HEK293 (cell line): ENCODE results near the gene ITGA11.

ENCODE experiments used
- CTCF ChIA-PET: fragments of 350-600 bp; formaldehyde crosslinking; extraction: SDS; loops from one replicate; lab custom pipeline; 2021; ENCODE audit warnings: antibody characterized with exemption; lab: Yijun Ruan, JAX
- POLR2A ChIA-PET: fragments of 300-600 bp; formaldehyde crosslinking; extraction: SDS; loops from one replicate; lab custom pipeline; 2020; ENCODE audit warnings: antibody characterized with exemption, inconsistent platforms; lab: Yijun Ruan, JAX
- H3K27ac ChIP-seq: fragments of 200-500 bp; sonication (Bioruptor generic); 2 replicates; pipeline ENCODE4 v1.5.1; 2014; ENCODE audit warnings: low read depth, low read length, control low read depth, inconsistent platforms; ENCODE audit errors: extremely low read depth
- H3K36me3 ChIP-seq, 2 experiments: fragments of 200-500 bp in 1 of 2; sonication (Bioruptor generic) in 1 of 2; 1 replicate in 1 of 2; 2 replicates in 1 of 2; pipeline ENCODE4 v1.5.1; 2014 to 2017; ENCODE audit warnings: inconsistent platforms in 2 of 2, low read length in 2 of 2; ENCODE audit not compliant: control insufficient read depth in 2 of 2, insufficient read depth in 1 of 2
- H3K4me1 ChIP-seq: fragments of 200-500 bp; sonication (Bioruptor generic); 2 replicates; pipeline ENCODE4 v1.5.1; 2014; ENCODE audit warnings: mild to moderate bottlenecking, low read length, inconsistent platforms; ENCODE audit not compliant: control insufficient read depth, insufficient read depth
- H3K4me3 ChIP-seq: 2 replicates; pipeline ENCODE4 v1.5.1; 2011; ENCODE audit warnings: low read depth, mild to moderate bottlenecking, control low read depth, low read length, moderate library complexity
- H3K9me3 ChIP-seq: fragments of 200-500 bp; sonication (Bioruptor generic); 2 replicates; pipeline ENCODE4 v1.5.1; 2014; ENCODE audit warnings: low read depth, low read length, inconsistent platforms; ENCODE audit not compliant: control insufficient read depth, insufficient read depth
- FEZF1 ChIP-seq: fragments of 450-650 bp; formaldehyde crosslinking; IDR thresholded peaks from 2 replicates; pipeline ENCODE4 v1.5.1; 2016; ENCODE audit warnings: missing biosample characterization, missing genetic modification characterization
- GLIS2 ChIP-seq: fragments of 450-650 bp; formaldehyde crosslinking; IDR thresholded peaks from 2 replicates; pipeline ENCODE4 v1.5.1; 2016; ENCODE audit warnings: missing biosample characterization, missing genetic modification characterization
- HOXD13 ChIP-seq: sonication (generic); formaldehyde crosslinking; IDR thresholded peaks from 2 replicates; pipeline ENCODE4 v1.8.0; 2022; ENCODE audit warnings: missing genetic modification reagents, borderline replicate concordance
- MEIS1 ChIP-seq: sonication (generic); formaldehyde crosslinking; IDR thresholded peaks from 2 replicates; pipeline ENCODE4 v1.8.1; 2022; ENCODE audit warnings: missing genetic modification reagents, mild to moderate bottlenecking, borderline replicate concordance
- OSR2 ChIP-seq: fragments of 450-650 bp; formaldehyde crosslinking; IDR thresholded peaks from 2 replicates; pipeline ENCODE4 v1.5.1; 2016; ENCODE audit warnings: missing biosample characterization, missing genetic modification characterization
- OVOL3 ChIP-seq: fragments of 450-650 bp; formaldehyde crosslinking; IDR thresholded peaks from 2 replicates; pipeline ENCODE4 v1.5.1; 2016; ENCODE audit warnings: missing biosample characterization, missing genetic modification characterization
- SCRT2 ChIP-seq: fragments of 450-650 bp; formaldehyde crosslinking; IDR thresholded peaks from 2 replicates; pipeline ENCODE4 v1.5.1; 2016; ENCODE audit warnings: missing biosample characterization, missing genetic modification characterization
- SP7 ChIP-seq: fragments of 450-650 bp; formaldehyde crosslinking; IDR thresholded peaks from 2 replicates; pipeline ENCODE4 v1.5.1; 2016; ENCODE audit warnings: missing biosample characterization, missing genetic modification characterization
- TCF7L2 ChIP-seq: IDR thresholded peaks from 2 replicates; pipeline ENCODE4 v1.6.1; 2011; ENCODE audit warnings: low read depth, mild to moderate bottlenecking, inconsistent platforms, low read length, moderate library complexity, borderline replicate concordance
- WT1 ChIP-seq: fragments of 450-650 bp; formaldehyde crosslinking; IDR thresholded peaks from 2 replicates; pipeline ENCODE4 v1.5.1; 2016; ENCODE audit warnings: missing biosample characterization, missing genetic modification characterization
- YY1 ChIP-seq: fragments of 450-650 bp; formaldehyde crosslinking; IDR thresholded peaks from 2 replicates; pipeline ENCODE4 v1.5.1; 2018; ENCODE audit warnings: missing biosample characterization, missing genetic modification characterization
- YY2 ChIP-seq: fragments of 450-650 bp; formaldehyde crosslinking; IDR thresholded peaks from 2 replicates; pipeline ENCODE4 v1.5.1; 2016; ENCODE audit warnings: missing biosample characterization, missing genetic modification characterization
- ZFHX2 ChIP-seq: fragments of 450-650 bp; formaldehyde crosslinking; conservative IDR thresholded peaks from 2 replicates; pipeline ENCODE4 v1.5.1; 2016; ENCODE audit warnings: missing biosample characterization, missing genetic modification characterization
- ZNF112 ChIP-seq: fragments of 450-650 bp; formaldehyde crosslinking; IDR thresholded peaks from 2 replicates; pipeline ENCODE4 v1.5.0; 2017; ENCODE audit warnings: missing biosample characterization, missing genetic modification characterization
- ZNF140 ChIP-seq: fragments of 450-650 bp; formaldehyde crosslinking; IDR thresholded peaks from 2 replicates; pipeline ENCODE4 v1.5.1; 2016; ENCODE audit warnings: missing biosample characterization, missing genetic modification characterization
- ZNF202 ChIP-seq: fragments of 450-650 bp; formaldehyde crosslinking; IDR thresholded peaks from 2 replicates; pipeline ENCODE4 v1.5.1; 2016; ENCODE audit warnings: missing biosample characterization, missing genetic modification characterization, borderline replicate concordance
- ZNF266 ChIP-seq: fragments of 450-650 bp; formaldehyde crosslinking; IDR thresholded peaks from 2 replicates; pipeline ENCODE4 v1.5.1; 2016; ENCODE audit warnings: missing biosample characterization, missing genetic modification characterization, low read depth
- ZNF292 ChIP-seq: fragments of 450-650 bp; formaldehyde crosslinking; IDR thresholded peaks from 2 replicates; pipeline ENCODE4 v1.5.1; 2016; ENCODE audit warnings: low read depth, missing biosample characterization, missing genetic modification characterization, borderline replicate concordance
- ZNF37A ChIP-seq: fragments of 450-650 bp; IDR thresholded peaks from 2 replicates; pipeline ENCODE4 v1.5.1; 2018; ENCODE audit warnings: missing biosample characterization, missing genetic modification characterization
- ZNF48 ChIP-seq: fragments of 450-650 bp; formaldehyde crosslinking; IDR thresholded peaks from 2 replicates; pipeline ENCODE4 v1.5.1; 2016; ENCODE audit warnings: missing biosample characterization, missing genetic modification characterization
- ZNF585B ChIP-seq: fragments of 450-650 bp; formaldehyde crosslinking; IDR thresholded peaks from 2 replicates; pipeline ENCODE4 v1.5.1; 2016; ENCODE audit warnings: missing biosample characterization, missing genetic modification characterization
- ZNF610 ChIP-seq: fragments of 450-650 bp; formaldehyde crosslinking; IDR thresholded peaks from 2 replicates; pipeline ENCODE4 v1.5.1; 2016; ENCODE audit warnings: missing biosample characterization, missing genetic modification characterization, borderline replicate concordance
- ZNF658 ChIP-seq: fragments of 450-650 bp; formaldehyde crosslinking; IDR thresholded peaks from 2 replicates; pipeline ENCODE4; 2016; ENCODE audit warnings: missing biosample characterization, missing genetic modification characterization
- ZNF664 ChIP-seq: fragments of 450-650 bp; formaldehyde crosslinking; IDR thresholded peaks from 2 replicates; pipeline ENCODE4 v1.5.1; 2016; ENCODE audit warnings: missing biosample characterization, missing genetic modification characterization
- ZNF701 ChIP-seq: fragments of 450-650 bp; formaldehyde crosslinking; IDR thresholded peaks from 2 replicates; pipeline ENCODE4 v1.5.1; 2016; ENCODE audit warnings: missing biosample characterization, missing genetic modification characterization
- TF ChIP-seq, protein P1 (sequence below): fragments of 450-650 bp; formaldehyde crosslinking; IDR thresholded peaks from 2 replicates; pipeline ENCODE4 v1.5.1; 2016; ENCODE audit warnings: missing biosample characterization, missing genetic modification characterization
- TF ChIP-seq, protein P2 (sequence below): fragments of 450-650 bp; formaldehyde crosslinking; IDR thresholded peaks from 2 replicates; pipeline ENCODE4 v1.5.1; 2017; ENCODE audit warnings: missing biosample characterization, missing genetic modification characterization
- TF ChIP-seq, protein P3 (sequence below): fragments of 450-650 bp; IDR thresholded peaks from 2 replicates; pipeline ENCODE4 v1.5.1; 2018; ENCODE audit warnings: missing biosample characterization, missing genetic modification characterization
- TF ChIP-seq, protein P4 (sequence below): fragments of 450-650 bp; formaldehyde crosslinking; IDR thresholded peaks from 2 replicates; pipeline ENCODE4 v1.5.1; 2016; ENCODE audit warnings: missing biosample characterization, missing genetic modification characterization

The ITGA11 gene

DNA sequence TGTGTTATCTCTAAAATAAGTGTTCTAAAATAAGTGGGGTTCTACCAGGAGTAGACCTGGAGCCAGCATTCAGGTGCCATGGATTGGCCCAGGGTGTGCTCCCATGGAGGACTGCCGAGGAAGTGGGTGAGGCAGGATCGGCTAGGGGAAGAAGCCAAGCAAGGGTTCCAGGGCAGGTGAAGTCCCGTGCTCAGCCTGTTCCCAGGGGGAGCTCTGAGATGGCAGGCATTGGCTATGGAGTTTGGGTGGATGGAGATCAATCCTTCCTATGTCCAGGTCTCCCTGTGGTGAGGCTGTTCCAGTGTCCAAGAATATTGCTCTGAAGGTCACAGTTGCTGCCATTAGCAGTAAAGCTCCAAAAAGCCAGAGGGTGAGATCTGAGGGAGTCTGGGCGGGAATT, 46.9 kb upstream of the ITGA11 start:
- no peak overlapping the region for H3K27ac ChIP-seq
- ChIA-PET CTCF (interaction anchor here (0.6 to 0.7 kb wide), 2 partner anchors 20 to 195 kb away, joined by 3 read pairs; no protein-coding TSS in a partner anchor), POLR2A (no interaction called here)
- H3K4me3 ChIP-seq, result no peak overlapping the region
- no peaks in the 10 kb centered on the region for H3K9me3 ChIP-seq
- TF ChIP-seq OSR2 (tag by site-specific recombination), result no peak
- no peak for TF ChIP-seq ZNF202
- no peak for TF ChIP-seq YY1 (tag by site-specific recombination)
- TF ChIP-seq ZNF37A (tag by site-specific recombination), result no peak
- TF ChIP-seq ZNF664 (tag by site-specific recombination), result no peak
- no peak for TF ChIP-seq ZNF610
- TF ChIP-seq, protein P1, sequence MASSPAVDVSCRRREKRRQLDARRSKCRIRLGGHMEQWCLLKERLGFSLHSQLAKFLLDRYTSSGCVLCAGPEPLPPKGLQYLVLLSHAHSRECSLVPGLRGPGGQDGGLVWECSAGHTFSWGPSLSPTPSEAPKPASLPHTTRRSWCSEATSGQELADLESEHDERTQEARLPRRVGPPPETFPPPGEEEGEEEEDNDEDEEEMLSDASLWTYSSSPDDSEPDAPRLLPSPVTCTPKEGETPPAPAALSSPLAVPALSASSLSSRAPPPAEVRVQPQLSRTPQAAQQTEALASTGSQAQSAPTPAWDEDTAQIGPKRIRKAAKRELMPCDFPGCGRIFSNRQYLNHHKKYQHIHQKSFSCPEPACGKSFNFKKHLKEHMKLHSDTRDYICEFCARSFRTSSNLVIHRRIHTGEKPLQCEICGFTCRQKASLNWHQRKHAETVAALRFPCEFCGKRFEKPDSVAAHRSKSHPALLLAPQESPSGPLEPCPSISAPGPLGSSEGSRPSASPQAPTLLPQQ, result no peak
- TF ChIP-seq ZNF585B (tag by site-specific recombination), result no peak
- no peak for TF ChIP-seq TCF7L2
- TF ChIP-seq, protein P2, sequence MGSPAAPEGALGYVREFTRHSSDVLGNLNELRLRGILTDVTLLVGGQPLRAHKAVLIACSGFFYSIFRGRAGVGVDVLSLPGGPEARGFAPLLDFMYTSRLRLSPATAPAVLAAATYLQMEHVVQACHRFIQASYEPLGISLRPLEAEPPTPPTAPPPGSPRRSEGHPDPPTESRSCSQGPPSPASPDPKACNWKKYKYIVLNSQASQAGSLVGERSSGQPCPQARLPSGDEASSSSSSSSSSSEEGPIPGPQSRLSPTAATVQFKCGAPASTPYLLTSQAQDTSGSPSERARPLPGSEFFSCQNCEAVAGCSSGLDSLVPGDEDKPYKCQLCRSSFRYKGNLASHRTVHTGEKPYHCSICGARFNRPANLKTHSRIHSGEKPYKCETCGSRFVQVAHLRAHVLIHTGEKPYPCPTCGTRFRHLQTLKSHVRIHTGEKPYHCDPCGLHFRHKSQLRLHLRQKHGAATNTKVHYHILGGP (tag by site-specific recombination), result no peak
- no peak for TF ChIP-seq GLIS2 (tag by site-specific recombination)
- no peak for TF ChIP-seq FEZF1 (tag by site-specific recombination)
- no peaks in the 10 kb centered on the region for H3K36me3 ChIP-seq
- no peaks in the 10 kb centered on the region for H3K4me1 ChIP-seq

DNA sequence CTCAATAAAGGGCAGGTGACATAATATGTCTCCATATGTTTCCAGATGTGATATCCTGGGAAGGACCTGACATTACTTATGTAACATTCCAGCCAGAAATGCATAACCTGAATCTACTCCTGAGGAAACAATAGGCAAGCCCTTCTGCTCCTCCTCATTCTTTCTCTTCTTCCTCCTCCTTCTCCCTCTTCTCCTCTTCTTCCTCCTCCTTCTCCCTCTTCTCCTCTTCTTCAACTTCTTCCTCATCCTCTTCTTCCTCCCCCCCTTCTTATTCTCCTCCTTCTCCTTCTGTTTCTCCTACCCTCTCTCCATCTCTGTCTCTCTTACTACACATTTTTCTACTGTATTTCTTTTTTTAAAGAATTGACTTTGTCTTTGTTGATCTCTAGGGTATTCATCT, 43.5 kb upstream of the ITGA11 start:
- no peaks in the 10 kb centered on the region for H3K9me3 ChIP-seq
- no peak overlapping the region for H3K27ac ChIP-seq
- ChIA-PET CTCF (no interaction called here), POLR2A (no interaction called here)
- TF ChIP-seq ZNF701 (tag by site-specific recombination) (no peak), ZNF140 (no peak), ZNF48 (tag by site-specific recombination) (no peak), ZNF658 (tag by site-specific recombination) (no peak), ZFHX2 (no peak), HOXD13 (CRISPR knock-in tag) (no peak), OVOL3 (tag by site-specific recombination) (no peak), ZNF266 (tag by site-specific recombination) (0 out of 2 replicates have a peak, but pooled peaks have one; percentile 34)
- TF ChIP-seq, protein P3, sequence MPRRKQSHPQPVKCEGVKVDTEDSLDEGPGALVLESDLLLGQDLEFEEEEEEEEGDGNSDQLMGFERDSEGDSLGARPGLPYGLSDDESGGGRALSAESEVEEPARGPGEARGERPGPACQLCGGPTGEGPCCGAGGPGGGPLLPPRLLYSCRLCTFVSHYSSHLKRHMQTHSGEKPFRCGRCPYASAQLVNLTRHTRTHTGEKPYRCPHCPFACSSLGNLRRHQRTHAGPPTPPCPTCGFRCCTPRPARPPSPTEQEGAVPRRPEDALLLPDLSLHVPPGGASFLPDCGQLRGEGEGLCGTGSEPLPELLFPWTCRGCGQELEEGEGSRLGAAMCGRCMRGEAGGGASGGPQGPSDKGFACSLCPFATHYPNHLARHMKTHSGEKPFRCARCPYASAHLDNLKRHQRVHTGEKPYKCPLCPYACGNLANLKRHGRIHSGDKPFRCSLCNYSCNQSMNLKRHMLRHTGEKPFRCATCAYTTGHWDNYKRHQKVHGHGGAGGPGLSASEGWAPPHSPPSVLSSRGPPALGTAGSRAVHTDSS (tag by site-specific recombination), result peak; percentile 81
- H3K36me3 ChIP-seq, result no peaks in the 10 kb centered on the region
- no peak overlapping the region for H3K4me3 ChIP-seq
- H3K4me1 ChIP-seq, result no peaks in the 10 kb centered on the region

DNA sequence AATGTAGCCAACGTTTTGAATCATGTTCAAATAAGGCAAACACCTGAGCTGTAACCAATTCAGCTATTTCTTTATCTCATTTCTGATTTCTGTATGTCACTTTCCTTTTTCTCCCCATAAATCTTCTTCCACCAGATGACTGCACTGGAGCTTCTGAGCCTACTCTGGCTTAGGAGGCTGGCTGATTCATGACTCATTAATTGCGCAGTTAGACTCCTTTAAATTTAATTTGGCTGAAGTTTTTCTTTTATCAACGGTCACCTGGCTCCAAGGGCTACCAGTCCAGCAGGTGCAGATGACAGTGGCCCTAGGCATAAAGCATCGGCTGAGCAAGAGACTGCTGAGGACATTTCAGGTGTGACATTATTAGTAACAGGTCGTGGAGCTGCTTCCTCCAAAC, 39.6 kb upstream of the ITGA11 start:
- Histone ChIP-seq H3K9me3 (no peaks in the 10 kb centered on the region), H3K36me3 (no peaks in the 10 kb centered on the region), H3K4me3 (no peak overlapping the region), H3K4me1 (no peaks in the 10 kb centered on the region), H3K27ac (no peak overlapping the region)
- CTCF ChIA-PET, result interaction anchor here (0.7 to 1.2 kb wide), 2 partner anchors 165 to 260 kb away, joined by 3 to 7 read pairs; no protein-coding TSS in a partner anchor
- POLR2A ChIA-PET, result no interaction called here
- TF ChIP-seq SCRT2 (no peak), WT1 (tag by site-specific recombination) (no peak), SP7 (no peak), YY2 (tag by site-specific recombination) (no peak), MEIS1 (no peak), ZNF292 (tag by site-specific recombination) (no peak), ZNF112 (no peak)
- TF ChIP-seq, protein P4, sequence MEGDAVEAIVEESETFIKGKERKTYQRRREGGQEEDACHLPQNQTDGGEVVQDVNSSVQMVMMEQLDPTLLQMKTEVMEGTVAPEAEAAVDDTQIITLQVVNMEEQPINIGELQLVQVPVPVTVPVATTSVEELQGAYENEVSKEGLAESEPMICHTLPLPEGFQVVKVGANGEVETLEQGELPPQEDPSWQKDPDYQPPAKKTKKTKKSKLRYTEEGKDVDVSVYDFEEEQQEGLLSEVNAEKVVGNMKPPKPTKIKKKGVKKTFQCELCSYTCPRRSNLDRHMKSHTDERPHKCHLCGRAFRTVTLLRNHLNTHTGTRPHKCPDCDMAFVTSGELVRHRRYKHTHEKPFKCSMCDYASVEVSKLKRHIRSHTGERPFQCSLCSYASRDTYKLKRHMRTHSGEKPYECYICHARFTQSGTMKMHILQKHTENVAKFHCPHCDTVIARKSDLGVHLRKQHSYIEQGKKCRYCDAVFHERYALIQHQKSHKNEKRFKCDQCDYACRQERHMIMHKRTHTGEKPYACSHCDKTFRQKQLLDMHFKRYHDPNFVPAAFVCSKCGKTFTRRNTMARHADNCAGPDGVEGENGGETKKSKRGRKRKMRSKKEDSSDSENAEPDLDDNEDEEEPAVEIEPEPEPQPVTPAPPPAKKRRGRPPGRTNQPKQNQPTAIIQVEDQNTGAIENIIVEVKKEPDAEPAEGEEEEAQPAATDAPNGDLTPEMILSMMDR (tag by site-specific recombination), result no peak
